ENCODE data around the gene RYR2. TPM values are rescaled to one million over a fixed set of nuclear protein-coding genes. Genes with fewer than 3 reads are reported as not detected.

The RYR2 gene
- total and polyA plus RNA-seq, 5 experiments from 2014 or later = not detected

DNA sequence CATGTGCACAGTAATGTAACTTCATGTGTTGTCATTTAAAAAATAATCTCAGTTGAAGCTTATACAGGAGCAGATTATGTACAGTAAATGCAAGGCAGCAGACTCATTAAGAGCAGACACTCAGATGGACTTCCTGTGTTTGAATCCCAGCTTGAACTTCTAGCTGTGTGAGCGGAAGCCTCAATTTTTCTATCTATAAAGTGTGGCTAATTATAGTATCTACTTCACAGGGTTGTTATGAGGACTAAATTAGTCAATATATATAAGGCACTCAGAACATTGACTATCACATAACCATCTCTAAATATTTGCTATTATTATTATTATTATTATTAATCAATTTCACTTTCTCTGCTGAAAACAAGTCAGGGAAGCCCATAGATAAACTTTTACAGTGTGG lies 707.1 kb downstream of the RYR2 start:
- ATAC-seq (no peak), DNase-seq (no peak)
- Mint-ChIP-seq H3K27me3 (peaks cover 0 to 4% (median 1%) of the 10 kb centered on the region in 5 donors), H3K36me3 (no peaks in the 10 kb centered on the region), H3K27ac (no peak overlapping the region), H3K4me3 (no peak overlapping the region), H3K4me1 (no peaks in the 10 kb centered on the region), H3K9me3 (peaks cover 0 to 11% (median 0%) of the 10 kb centered on the region in 9 donors)
- POLR2A ChIA-PET = no interaction called here

DNA sequence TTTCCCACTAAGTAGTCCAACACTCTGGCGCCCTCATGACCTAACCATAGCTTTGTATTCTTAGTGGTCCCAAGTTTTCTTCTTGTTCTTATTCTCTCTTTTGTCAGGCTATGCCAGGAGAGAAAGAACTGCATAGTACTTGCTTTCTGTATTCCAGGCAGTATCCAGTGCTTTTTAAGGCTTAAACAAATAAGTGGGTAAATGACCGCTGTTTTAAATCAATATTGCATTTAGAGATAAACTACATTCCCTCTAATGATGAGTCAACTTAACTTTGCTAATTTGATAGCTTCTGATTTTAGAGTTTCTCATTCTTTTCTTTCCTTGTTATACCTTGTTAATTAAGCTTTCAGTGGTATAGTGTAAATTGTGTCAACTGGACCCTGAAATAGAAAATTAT lies 709.1 kb downstream of the RYR2 start:
- ATAC-seq (no peak), DNase-seq (no peak)
- H3K27ac Mint-ChIP-seq = no peak overlapping the region
- no peaks in the 10 kb centered on the region for H3K36me3 Mint-ChIP-seq
- H3K27me3 Mint-ChIP-seq = peaks cover 0 to 1% (median 0%) of the 10 kb centered on the region in 5 donors
- H3K4me1 Mint-ChIP-seq = peaks cover 0 to 1% (median 0%) of the 10 kb centered on the region in 4 donors
- POLR2A ChIA-PET = no interaction called here
- peaks cover 0 to 11% (median 0%) of the 10 kb centered on the region in 9 donors for H3K9me3 Mint-ChIP-seq
- no peak overlapping the region for H3K4me3 Mint-ChIP-seq

DNA sequence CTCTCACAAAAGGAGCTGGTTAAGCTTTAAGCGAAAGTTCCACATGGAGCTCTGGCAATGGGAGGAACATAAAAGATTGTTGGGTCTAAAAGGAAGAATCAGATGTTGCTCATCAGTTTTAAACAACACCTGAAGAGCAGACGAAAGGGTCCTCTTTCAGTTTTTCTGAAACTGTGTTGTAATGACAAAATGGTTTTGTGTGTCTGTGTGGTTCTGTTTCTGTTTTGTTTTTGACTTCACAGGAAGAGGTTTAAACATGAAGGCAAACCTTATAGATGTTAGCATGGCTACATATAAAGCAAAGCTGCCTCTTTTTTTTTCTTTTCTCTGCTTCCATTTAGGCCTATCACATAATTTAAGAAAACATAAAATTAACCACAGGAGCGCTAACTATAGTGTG lies 712.6 kb downstream of the RYR2 start:
- peaks cover 0 to 1% (median 0%) of the 10 kb centered on the region in 5 donors for H3K27me3 Mint-ChIP-seq
- H3K9me3 Mint-ChIP-seq = peaks cover 0 to 5% (median 0%) of the 10 kb centered on the region in 9 donors
- no peak overlapping the region for H3K27ac Mint-ChIP-seq
- DNase-seq = no peak
- peaks cover 0 to 1% (median 0%) of the 10 kb centered on the region in 4 donors for H3K4me1 Mint-ChIP-seq
- POLR2A ChIA-PET = no interaction called here
- H3K36me3 Mint-ChIP-seq = no peaks in the 10 kb centered on the region
- ATAC-seq = no peak
- H3K4me3 Mint-ChIP-seq = peak overlapping the region in 1 of 10 donors; percentile 12

- peak overlapping the region in 1 of 10 donors; percentile 13 for H3K27ac Mint-ChIP-seq
- H3K4me3 Mint-ChIP-seq = no peak overlapping the region
- POLR2A ChIA-PET = no interaction called here
- no peaks in the 10 kb centered on the region for H3K27me3 Mint-ChIP-seq
- ATAC-seq (no peak), DNase-seq (no peak)
- no peaks in the 10 kb centered on the region for H3K36me3 Mint-ChIP-seq
- peaks cover 0 to 1% (median 0%) of the 10 kb centered on the region in 4 donors for H3K4me1 Mint-ChIP-seq
- peaks cover 0 to 8% (median 0%) of the 10 kb centered on the region in 9 donors for H3K9me3 Mint-ChIP-seq
Measured at GRCh38 chr1:237756304-237756967, 714.5 kb downstream of the RYR2 start.

GRCh38 chr1:237759377-237759776 lies 717.4 kb downstream of the RYR2 start:
- peaks cover 0 to under 1% (median 0%) of the 10 kb centered on the region in 4 donors for H3K4me1 Mint-ChIP-seq
- H3K27me3 Mint-ChIP-seq = no peaks in the 10 kb centered on the region
- H3K9me3 Mint-ChIP-seq = peaks cover 0 to 8% (median 0%) of the 10 kb centered on the region in 9 donors
- POLR2A ChIA-PET = no interaction called here
- H3K27ac Mint-ChIP-seq = no peak overlapping the region
- H3K36me3 Mint-ChIP-seq = no peaks in the 10 kb centered on the region
- ATAC-seq = no peak
- no peak overlapping the region for H3K4me3 Mint-ChIP-seq
- no peak for DNase-seq

DNA sequence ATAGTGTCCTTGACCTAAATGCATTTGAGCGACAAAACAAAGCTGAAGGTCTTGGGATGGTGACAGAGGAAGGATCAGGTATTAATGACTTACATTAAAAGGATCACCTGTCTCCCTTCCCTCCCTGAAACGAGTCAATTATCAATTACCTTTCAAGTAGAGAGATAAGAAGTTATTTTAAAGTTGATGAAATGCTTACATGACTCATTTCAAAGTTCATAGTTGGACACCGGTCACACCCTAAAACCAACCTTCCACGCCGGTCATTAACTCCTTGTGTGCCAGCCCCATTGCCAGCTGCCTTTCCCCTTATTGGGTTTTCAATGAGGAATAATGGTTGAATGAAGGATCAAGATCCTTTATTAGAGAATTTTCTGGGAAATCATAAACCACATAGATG lies 719.0 kb downstream of the RYR2 start:
- no peak for DNase-seq
- Mint-ChIP-seq H3K4me3 (no peak overlapping the region), H3K27ac (no peak overlapping the region), H3K9me3 (peaks cover 0 to 8% (median 0%) of the 10 kb centered on the region in 9 donors), H3K4me1 (no peaks in the 10 kb centered on the region), H3K36me3 (no peaks in the 10 kb centered on the region), H3K27me3 (no peaks in the 10 kb centered on the region)
- no peak for ATAC-seq
- POLR2A ChIA-PET = no interaction called here

GRCh38 chr1:237763137-237763536 lies 721.2 kb downstream of the RYR2 start:
- POLR2A ChIA-PET = no interaction called here

GRCh38 chr1:237763751-237764150 lies 721.8 kb downstream of the RYR2 start:
- POLR2A ChIA-PET = no interaction called here
- Mint-ChIP-seq H3K36me3 (no peaks in the 10 kb centered on the region), H3K27me3 (no peaks in the 10 kb centered on the region), H3K4me3 (no peak overlapping the region), H3K9me3 (peaks cover 0 to 8% (median 0%) of the 10 kb centered on the region in 9 donors), H3K27ac (no peak overlapping the region), H3K4me1 (no peaks in the 10 kb centered on the region)
- no peak for ATAC-seq
- no peak for DNase-seq

More at GRCh38 chr1:237763137-237763536, 721.2 kb downstream of the RYR2 start:
- Mint-ChIP-seq H3K4me1 (no peaks in the 10 kb centered on the region), H3K27me3 (no peaks in the 10 kb centered on the region), H3K9me3 (peaks cover 0 to 8% (median 0%) of the 10 kb centered on the region in 9 donors), H3K4me3 (no peak overlapping the region), H3K27ac (no peak overlapping the region), H3K36me3 (no peaks in the 10 kb centered on the region)
- ATAC-seq = no peak
- no peak for DNase-seq

GRCh38 chr1:237769916-237770315 lies 727.9 kb downstream of the RYR2 start:
- POLR2A ChIA-PET = no interaction called here
- H3K27me3 Mint-ChIP-seq = peaks cover 0 to 3% (median 0%) of the 10 kb centered on the region in 5 donors
- H3K4me3 Mint-ChIP-seq = no peak overlapping the region
- ATAC-seq = no peak
- no peak overlapping the region for H3K27ac Mint-ChIP-seq
- H3K36me3 Mint-ChIP-seq = no peaks in the 10 kb centered on the region
- no peaks in the 10 kb centered on the region for H3K4me1 Mint-ChIP-seq
- no peak for DNase-seq
- peaks cover 0 to 8% (median 0%) of the 10 kb centered on the region in 9 donors for H3K9me3 Mint-ChIP-seq

DNA sequence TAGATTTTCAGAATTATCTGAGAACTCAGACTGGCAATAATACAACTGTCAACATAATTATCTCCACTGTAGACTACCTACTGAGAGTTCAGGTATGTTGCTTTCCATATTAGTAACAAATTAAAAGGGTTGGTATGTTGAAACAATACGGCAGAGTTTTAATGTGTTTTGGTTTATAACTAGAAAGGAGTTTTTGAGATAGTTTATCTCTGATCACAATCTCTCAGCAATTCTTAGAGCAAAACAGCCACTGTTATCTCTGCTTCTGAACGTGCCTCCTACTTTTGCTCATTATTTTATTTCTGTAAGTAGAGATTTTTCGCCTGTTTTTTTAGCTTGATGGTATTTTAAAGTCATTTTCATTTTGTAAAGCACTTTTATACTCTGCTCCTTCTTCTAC lies 730.0 kb downstream of the RYR2 start:
- peaks cover 0 to 5% (median 0%) of the 10 kb centered on the region in 5 donors for H3K27me3 Mint-ChIP-seq

GRCh38 chr1:237774246-237774645 lies 732.3 kb downstream of the RYR2 start:
- H3K9me3 Mint-ChIP-seq = peaks cover 0 to 3% (median 0%) of the 10 kb centered on the region in 9 donors
- no peak for ATAC-seq
- POLR2A ChIA-PET = no interaction called here

More for the DNA sequence above, 730.0 kb downstream of the RYR2 start:
- H3K36me3 Mint-ChIP-seq = no peaks in the 10 kb centered on the region
- ATAC-seq (no peak), DNase-seq (no peak)
- H3K9me3 Mint-ChIP-seq = peaks cover 0 to 3% (median 0%) of the 10 kb centered on the region in 9 donors
- H3K4me1 Mint-ChIP-seq = no peaks in the 10 kb centered on the region
- H3K27ac Mint-ChIP-seq = no peak overlapping the region
- POLR2A ChIA-PET = no interaction called here
- no peak overlapping the region for H3K4me3 Mint-ChIP-seq

DNA sequence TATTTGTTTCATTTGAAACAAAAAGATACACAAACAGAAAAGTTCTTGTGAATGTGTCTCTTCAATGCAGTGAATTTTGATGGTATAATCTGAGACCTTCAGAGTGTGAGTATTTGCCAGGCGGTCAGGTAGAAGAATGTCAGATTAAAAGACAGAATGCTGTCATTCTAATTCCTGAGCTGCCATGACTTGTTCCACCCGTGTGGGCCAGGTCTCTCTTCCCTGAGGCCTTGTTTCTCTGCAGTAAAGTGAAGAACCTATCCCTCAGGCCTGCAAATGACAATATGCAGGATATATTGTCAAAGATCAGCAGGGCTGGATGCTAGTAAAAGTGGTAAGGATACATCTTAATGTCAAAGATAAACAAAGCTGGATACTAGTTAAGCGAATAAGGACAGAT lies 737.4 kb downstream of the RYR2 start:
- ATAC-seq = no peak
- peaks cover 0 to 3% (median 0%) of the 10 kb centered on the region in 9 donors for H3K9me3 Mint-ChIP-seq
- H3K36me3 Mint-ChIP-seq = no peaks in the 10 kb centered on the region
- no peaks in the 10 kb centered on the region for H3K4me1 Mint-ChIP-seq
- no peak for DNase-seq
- H3K4me3 Mint-ChIP-seq = no peak overlapping the region
- H3K27ac Mint-ChIP-seq = no peak overlapping the region
- peaks cover 0 to 8% (median 0%) of the 10 kb centered on the region in 5 donors for H3K27me3 Mint-ChIP-seq
- POLR2A ChIA-PET = no interaction called here

More at GRCh38 chr1:237774246-237774645, 732.3 kb downstream of the RYR2 start:
- no peaks in the 10 kb centered on the region for H3K36me3 Mint-ChIP-seq
- no peaks in the 10 kb centered on the region for H3K4me1 Mint-ChIP-seq
- no peak overlapping the region for H3K27ac Mint-ChIP-seq
- peaks cover 0 to 5% (median 0%) of the 10 kb centered on the region in 5 donors for H3K27me3 Mint-ChIP-seq
- H3K4me3 Mint-ChIP-seq = no peak overlapping the region
- no peak for DNase-seq

GRCh38 chr1:237786066-237786719 lies 744.2 kb downstream of the RYR2 start:
- DNase-seq = no peak
- H3K4me3 Mint-ChIP-seq = no peak overlapping the region
- H3K9me3 Mint-ChIP-seq = peaks cover 0 to 4% (median 0%) of the 10 kb centered on the region in 9 donors
- H3K4me1 Mint-ChIP-seq = no peaks in the 10 kb centered on the region
- H3K27me3 Mint-ChIP-seq = peaks cover 0 to 8% (median 0%) of the 10 kb centered on the region in 5 donors
- H3K36me3 Mint-ChIP-seq = no peaks in the 10 kb centered on the region
- no peak overlapping the region for H3K27ac Mint-ChIP-seq
- POLR2A ChIA-PET = no interaction called here
- ATAC-seq = no peak

All from naive thymus-derived CD8-positive, alpha-beta T cell (primary cell).